ENCODE measurements around the gene PRKD3.

PRKD3 gene

DNA sequence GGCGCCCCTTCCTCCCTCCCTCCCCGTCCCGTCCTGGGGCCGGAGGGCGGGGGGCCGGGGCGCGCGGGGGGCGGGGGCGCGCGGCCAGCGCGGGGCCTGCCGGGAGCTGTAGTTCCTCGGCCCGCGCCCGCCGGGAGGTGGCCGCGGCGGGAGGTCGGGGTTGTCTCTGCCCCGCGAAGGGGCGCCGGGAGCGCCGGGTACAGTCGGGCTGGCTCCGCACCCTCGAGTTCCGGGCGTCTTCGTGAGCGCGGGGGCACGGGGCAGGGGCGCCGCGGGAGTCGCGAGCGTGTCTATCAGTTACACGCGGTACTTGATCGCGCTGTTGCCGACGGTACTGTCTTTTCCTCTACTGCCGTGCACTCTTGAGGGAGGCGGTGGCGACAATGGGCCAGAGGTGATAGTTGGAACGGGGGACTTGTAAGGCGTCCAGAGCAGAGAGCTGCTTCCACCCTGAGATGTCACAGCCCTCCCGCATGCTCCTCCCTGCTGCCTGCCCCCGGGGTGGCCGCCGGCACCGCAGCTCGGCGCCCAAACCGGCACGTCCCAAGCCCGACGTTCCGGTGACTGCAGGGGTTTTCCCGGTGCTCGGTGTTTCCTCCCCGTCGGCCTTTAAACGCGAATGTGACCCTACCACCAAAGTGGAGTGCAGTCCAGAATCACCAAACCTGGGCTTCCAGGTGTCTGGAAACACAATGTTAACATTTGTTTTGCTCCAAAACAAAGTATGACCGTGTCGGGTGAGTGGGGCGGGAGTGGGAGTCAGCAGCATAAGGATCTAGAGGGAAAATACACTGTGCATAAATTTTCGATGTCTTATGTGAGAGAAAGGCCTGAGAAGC is at the start of gene PRKD3:
Gene PRKD3 (minus strand): TSS at position 48 of the 839 bp plus-strand sequence. CDS start 8,309 bp downstream, outside the sequence.
- peak; percentile 85 for DNase-seq

DNA sequence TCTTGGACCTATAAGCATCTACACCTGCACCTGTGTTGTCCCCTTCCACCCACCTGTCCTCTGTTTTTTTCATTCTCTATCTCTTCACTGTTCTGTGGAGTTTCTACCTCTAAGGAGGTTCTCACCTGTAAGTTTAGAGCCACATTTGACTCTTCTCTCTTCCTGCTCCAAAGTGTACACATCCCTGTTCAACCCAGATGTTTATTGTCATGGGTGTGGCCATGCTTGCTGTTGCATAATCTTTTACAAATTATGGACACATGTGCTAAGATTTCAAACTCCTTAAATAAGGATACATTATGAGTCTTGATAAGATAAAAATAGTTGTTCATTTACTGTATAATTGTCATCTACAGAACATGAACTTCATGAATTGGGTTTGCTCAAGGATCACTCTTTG is 47.4 kb upstream of the PRKD3 start:
- DNase-seq = no peak

DNA sequence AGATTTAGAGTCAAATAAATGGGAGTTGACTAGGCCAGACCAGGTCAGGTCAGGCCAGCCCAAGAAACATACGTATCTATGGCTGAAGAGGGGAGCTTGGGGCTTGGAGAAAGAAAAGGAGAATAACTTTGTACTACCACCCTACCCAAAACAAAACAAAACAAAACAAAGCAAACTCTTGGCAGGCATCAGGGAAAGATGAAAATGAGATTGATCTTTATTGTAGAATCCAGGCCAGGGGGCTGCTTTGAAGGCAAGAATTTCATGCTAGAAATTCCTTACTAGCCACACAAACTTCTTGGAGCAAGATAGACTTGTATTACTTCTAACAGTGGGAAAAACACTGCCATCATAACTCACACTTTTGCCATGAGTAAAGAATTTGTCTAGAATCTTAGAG is 46.0 kb upstream of the PRKD3 start:
- no peak for DNase-seq

DNA sequence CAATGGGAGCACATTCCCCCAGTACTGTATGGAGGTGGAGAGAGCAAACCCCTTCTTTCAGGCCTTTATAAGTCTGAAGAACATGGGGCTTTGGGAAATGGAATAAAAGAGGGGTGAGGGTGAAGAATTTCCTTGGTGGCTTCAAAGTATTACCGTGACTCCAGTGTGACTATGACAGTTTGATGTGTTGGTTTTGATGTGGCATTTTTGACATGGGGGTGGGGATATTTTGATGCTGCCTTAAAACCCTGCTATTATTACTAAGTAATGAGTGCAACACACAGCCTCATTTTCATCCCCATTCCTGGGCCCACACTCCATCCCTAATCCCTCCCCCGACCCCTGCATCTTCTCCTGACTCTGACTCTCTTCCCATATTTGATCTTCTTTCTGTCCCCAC is 43.4 kb upstream of the PRKD3 start:
- peak; percentile 34 for DNase-seq

DNA sequence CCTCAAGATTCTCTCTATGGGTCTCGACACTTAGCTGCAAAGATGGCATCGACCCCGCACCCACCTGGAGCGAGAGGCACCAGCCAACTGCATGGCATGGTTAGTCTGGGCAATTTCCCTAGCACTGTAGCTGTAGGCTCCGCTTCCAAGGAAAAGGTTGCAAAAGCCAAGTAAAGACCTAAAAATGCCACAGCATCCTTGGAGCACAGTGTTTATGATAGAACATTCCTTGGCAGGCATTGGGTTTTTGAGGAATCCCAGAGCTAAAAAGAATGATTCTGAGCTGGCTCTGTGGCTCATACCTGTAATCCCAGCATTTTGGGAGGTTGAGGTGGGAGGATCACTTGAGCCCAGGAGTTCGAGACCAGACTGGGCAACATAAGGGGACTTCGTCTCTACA is 42.7 kb upstream of the PRKD3 start:
- no peak for DNase-seq

DNA sequence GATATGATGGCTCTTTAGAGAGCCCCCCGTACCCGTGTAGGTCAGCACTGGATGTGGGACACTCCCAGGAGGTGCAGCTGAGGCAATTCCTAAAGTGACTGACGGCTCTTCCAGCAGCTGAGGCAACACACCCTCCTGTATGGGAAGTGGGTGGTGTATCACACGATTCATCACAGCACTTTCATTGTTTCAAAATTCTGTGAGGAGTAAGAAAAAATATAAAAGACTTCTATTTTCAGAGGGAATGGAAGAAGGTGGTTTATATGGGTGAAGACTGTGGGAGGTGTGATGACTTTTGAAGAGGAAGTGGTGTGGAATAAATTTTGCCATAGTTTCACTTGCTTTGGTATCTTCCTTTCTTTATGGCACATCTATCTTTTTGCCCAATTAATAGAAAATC is 42.1 kb upstream of the PRKD3 start:
- DNase-seq = no peak

DNA sequence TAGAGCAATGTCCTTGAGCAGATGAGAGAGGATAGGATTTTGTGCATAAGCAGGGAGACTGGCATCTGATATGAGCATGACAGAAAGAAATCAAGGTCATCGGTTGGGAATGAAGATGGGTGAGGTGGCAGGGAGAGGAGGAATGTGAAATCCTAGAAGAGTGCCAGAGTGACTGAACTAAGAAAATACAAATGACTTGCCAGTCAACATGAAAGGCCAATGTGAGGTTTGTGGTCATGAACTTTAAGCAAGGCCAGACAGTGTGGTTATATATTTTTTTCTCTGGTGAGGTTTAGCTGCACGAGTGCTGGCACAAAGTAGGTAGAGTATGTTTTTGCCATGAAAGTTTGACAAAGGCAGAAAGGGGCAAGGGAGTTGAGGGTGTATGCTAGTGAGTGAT is 41.0 kb upstream of the PRKD3 start:
- DNase-seq = no peak

DNA sequence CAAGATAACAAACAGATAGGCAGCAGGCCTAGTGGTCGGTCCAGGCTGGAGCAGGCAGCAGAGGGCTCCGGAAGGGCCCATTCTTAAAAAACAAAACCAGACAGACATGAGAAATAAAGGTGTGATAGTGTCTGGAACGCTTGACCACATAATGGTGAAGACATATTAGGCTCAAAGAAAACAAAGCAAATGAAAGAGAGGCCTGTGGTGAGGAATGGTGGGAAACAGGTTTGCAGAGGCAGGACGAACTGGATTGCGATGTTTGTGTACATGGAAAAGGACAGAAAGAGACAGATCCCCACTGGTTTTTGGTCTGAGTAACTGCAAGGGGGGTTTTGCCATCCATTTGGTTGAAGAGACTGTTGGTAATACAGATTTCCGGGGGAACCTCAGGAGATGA is 39.7 kb upstream of the PRKD3 start:
- no peak for DNase-seq

DNA sequence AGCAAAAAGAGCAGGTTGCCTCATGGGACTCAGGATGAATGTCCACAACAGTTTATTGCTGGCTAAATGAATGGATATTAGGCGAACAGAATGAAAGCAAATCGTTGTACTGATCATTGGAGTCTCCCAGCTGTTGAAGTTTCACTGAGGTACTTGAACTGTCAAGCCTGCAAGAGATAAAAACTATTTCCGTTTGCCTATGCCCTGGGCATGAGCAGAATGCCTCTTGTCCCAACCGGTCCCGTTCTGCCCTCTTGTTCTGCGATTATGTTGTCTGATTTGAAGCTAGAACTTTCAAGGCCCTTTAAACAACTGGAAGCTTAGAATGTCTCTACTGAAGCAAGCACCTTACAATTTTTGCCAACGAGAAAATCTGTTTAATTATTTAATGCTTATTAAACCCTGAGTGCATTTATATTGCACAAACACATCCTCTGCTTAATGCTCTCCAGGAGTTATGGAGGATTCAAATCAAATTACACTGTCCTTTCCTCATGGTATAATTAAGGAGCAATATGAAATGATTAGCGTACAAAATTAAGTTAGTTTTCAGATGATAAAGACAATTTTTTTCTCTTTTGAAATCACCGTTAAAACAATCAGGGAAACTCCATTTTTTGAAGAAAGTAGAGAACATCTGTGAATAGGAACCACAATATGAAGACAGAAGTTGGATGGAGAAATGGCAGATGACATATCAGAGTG is 37.5 kb upstream of the PRKD3 start:
- DNase-seq = no peak

DNA sequence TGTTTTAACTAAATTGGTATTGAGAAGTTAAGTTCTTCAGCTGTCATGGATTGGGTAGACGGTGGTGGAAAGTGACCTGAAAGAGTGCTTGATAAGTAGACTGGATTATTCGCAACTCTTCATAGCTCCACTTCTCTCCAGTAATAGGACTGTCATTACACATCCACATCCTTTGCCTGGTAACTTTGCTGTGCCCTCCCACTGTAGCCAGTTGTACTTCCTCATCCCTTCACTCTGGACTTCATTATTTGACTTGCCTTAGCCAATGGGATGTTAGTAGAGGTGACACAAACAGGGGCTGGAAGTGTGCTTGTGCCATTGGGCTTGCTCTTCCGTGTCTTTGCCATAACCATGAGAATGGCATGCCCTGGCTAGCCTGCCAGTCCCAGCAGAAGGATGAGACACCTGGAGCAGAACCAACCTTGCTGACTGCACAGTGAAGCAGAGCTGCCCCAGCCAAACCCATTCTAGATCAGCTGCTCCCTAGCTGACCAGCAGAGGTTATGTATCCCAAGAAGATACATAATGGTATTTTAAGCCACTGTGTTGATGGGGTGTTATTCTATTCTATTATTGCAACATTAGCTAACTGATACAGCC is 36.7 kb upstream of the PRKD3 start:
- no peak for DNase-seq

DNA sequence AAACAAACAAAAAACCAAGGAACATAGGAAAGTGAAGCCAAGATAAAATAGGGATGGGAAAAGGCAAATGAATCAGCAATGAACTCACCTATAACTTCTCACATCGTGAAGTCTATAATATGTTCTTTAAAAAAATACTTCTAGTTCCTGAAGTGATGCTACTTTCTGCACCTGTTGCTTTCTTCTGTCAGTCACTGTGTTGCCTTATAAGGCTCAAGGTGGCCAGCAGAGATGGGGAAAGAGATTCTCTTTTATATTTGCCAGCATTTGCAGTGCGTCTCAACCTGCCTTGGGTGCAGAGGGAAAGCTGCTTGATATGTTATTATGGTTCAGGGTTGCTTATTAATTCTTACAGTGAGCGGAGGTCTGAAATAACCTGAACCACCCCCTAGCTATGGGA is 33.8 kb upstream of the PRKD3 start:
- DNase-seq = no peak

DNA sequence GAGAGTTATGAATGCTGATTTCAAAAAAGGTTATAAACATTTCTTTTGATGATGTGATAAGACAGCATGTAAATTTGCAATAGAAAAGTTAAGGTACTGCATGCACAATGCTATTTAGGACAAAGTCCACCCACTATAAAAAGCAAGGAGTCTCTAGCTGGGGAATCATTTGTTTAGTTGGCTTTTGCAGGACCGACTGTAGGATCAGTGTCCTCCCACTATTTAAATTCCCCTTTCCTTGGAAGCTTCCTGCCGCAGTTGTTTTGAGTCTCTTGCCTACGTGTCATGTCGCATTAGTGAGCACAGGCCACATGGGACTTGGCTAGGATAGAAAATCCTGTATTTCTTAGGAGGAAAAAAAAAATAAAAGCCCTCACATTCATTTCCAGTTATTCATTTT is 32.9 kb upstream of the PRKD3 start:
- DNase-seq = no peak

DNA sequence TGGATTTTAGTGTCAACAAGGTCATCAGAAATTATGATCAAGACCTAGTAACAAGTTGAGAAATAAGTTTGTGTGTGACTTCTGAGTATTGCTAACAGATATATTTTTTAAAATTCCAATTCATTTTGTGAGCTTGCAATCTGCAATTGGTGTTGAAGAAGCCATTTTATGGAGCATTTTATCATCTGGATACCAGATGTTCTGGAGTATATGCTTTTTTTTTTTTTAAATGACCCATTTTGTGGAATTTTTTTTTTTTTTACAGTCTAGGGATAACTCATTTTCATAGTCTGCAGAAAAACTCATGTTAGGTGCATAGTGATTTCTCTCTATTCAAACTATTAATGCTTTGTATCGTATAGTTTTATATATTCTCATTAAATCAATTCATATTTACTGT is 32.4 kb upstream of the PRKD3 start:
- no peak for DNase-seq

DNA sequence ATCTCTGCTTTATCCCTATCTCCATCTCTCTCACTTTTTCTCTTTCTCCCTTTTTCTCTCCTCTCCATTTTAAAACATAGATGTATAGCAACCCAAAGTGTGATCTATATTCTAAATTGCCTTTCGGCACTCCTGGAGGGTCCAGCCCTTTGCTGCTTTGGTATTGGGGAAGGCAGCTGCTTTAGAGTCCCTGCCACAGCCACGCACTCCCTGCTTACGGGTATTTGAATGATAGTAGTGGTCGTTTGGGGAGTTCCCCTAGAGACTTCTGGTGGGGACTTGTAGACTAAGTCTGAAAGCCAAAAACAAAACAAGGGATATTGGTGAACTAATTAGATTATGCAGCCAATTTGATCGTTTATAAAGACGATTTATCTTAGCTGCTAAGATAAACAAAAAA is 31.7 kb upstream of the PRKD3 start:
- no peak for DNase-seq

DNA sequence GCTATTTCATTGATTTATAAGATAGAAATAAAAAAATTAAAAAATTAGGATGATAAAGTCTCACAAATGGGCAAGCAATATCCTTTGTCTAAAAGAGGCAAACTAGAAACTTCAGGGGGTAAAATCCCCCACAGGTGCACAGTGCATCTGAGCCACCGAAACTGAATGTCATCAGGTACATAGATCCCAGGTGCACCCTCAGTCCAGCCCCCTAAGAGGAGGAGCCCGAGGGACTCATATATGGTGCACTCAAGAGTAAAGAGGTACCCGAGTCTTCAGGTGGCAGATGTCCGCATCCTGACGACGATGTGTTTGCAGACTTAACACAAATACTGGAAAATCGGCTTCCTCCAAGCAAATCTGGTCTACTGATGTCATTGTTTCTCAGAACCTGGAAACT is 31.1 kb upstream of the PRKD3 start:
- DNase-seq = no peak

DNA sequence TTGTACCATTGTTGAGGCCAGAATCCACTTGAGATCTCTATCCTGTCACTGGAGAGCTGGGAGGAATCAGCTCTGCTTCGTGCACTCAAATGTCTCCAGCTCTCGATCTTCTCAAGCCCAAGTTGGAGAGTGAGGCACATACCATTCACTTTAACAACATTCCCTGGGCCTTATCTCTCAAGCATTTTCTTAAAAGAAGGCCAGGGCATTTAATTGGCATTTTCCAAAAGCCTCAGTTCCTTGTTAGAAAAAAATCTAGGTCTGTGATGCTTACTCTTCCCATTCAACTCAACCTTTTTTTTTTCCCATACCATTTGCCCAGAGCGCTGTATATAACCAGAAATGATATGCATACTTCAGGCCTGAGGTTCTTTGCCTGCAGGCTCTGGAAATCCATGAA is 29.9 kb upstream of the PRKD3 start:
- DNase-seq = no peak

DNA sequence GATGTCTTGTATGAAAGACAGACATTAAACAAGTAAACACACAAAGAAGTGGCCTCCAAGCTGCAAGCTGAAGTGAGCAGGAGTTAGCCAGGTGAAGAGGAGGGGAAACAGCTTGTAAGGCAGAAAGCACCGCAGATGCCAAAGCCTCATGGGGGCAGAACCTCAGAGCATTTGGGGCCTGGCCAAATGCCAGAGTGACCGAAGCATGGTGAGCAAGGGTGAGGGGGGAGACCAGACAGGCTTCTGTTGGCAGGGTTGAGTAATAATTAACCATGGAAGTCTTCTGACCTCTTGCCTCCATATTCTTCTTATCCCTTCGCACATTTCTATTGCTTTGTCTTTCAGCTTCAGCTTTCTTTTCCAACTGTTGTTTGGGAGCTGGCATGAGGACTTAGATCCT is 25.4 kb upstream of the PRKD3 start:
- DNase-seq = no peak

DNA sequence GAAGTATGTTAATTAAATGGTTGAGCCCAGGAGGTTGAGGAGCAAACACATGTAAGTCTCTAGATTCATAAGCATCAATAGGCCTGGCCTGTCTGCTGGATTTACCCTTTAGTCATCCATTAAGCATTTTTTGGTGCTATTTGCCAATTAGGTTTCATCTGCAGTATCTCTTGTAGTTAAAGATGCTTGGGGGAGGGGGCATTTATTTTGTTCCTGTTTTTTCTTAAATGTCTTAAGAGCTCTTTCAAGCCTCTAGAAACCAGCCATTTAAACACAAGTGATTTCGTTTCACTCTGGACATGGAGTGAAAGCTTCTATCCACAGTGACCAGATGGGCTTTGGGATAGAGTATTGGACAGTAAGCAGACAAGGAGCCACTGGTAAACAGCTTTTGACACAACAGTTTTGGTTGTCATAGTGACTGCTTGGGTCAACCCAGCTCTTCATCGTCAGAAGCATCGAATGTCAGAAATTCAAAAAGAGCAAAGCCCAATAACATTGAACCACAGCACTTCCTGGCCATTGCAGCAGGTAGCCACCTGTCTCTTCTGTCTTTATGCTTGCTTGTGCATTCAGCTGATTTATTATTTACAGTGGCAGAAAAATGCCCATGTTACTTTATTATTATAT is 24.7 kb upstream of the PRKD3 start:
- no peak for DNase-seq

DNA sequence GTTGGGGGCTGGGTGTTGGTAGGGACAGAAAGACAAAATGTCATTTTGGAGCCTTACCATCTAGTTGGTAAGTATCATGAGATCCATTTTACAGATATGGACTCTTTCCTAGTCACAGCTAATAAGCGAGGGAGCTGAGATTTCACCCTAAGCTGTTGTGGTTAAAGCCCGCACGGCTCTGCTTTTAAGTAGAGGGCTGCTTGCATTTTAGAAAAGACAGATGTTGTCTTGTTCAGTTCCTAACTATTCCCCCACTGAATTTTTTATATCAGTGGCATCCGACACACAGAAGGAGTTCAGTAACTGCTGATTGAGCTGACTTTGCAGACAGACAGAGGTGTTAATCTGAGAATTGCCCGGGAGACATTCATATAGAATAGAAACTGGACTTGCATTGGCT is 23.5 kb upstream of the PRKD3 start:
- DNase-seq = no peak

DNA sequence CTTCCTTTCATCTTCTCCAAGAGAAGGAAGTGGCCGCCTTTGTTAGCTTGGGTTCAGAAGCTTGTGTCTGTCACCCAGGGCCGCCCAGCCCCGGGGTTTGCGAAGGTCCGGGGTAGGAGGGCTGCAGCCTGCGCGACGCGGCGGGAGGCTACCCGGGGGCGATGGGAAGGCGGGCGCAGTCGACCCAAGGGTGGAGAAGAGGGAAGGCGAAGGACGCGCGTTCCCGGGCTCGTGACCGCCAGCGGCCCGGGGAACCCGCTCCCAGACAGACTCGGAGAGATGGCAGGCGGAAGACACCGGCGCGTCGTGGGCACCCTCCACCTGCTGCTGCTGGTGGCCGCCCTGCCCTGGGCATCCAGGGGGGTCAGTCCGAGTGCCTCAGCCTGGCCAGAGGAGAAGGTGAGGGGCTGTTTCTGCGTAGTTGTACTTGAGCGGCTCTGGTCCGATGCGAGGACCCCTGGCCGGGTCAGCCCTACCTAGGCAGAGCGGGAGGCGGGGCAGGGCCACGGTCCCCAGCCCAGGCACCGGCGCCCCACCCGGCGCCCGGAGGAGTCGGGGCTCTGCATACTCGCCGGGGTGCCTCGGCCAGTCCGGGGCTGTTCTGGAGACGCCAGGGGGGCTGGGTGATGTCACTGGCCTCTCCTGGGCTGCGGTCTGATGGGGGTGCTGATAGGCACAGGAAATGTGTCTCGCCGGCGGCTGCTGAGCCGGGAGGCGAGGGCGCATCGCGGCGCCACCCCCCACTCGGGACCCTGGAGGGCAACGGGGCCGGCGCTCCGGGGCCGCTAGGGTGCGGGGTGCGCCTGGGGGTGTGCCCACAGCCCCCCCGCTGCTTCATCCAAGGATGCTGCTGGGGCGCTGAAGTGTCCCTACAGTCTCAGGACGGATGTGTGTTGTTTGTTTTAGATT is 20.1 kb upstream of the PRKD3 start, which contains the start of gene QPCT:
Gene QPCT (plus strand): TSS at position 178 of the 909 bp plus-strand sequence. CDS start 102 bp downstream, at position 280.
- peak; percentile 78 for DNase-seq

DNA sequence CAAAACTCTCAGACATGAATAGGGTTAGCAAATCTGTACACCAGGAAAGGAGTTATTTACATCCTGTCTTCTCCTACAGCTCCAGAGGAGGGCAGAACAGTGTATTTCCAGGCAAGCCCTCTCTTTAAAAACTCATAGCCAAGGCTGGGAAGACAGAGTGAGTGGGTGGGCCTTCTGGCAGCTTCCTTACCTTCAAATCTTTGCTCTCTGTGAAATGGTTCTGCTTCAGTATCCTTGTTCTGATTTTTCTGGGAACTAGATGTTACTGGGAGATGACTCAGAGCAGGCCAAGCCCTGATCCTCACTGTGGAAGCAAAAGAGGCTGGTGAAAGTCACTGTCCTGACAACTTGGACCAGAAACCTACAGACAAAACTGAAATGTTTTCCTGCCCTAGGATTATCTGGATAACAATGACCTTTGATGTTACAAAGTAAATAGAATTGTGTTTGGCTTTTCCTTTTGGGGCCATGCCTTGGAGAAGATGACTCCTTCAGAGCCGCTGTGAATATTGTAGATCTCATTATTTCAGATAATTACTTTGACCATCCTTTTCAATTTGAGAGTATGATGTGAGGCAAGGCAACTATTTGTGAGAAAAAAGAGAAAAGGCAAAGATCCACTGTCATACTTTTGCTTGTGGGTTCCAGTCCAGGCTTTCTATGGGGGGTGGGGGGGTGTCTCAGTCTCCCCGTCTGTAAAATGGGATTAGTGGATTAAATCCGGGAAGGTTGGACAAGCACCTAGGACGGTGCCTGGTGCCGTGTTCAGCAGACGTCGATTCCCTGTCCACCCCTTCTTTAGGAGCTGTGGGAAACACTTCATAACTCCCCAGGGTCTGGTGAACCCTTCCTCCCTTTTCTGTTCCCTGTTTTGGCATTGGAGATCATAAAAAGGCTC is 19.2 kb upstream of the PRKD3 start:
- DNase-seq = no peak

All from CD4-positive, alpha-beta T cell treated with Interleukin-17A for 4 hours (primary cell).